Measurements from ENCODE around the gene EXOC2.

DNA sequence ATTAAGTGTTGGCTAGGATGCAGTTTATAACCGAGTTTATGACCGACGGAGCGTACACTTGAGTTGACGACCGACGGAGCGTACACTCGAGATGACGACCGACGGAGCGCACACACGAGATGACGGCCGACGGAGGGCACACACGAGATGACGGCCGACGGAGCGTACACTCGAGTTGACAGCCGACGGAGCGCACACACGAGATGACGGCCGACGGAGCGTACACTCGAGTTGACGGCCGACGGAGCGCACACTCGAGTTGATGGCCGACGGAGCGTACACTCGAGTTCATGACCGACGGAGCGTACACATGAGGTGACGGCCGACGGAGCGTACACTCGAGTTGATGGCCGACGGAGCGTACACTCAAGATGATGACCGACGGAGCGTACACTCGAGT is 155.8 kb downstream of the EXOC2 start:
- no peak for TF ChIP-seq POLR2AphosphoS5 (IDR thresholded peaks at IDR 0.05; ENCODE audit: low read depth, low read length)
- TF ChIP-seq POLR2A (IDR thresholded peaks at IDR 0.05; ENCODE audit: low read depth, low read length): no peak
